SK-N-SH (cell line): Measurements from ENCODE around the gene SMAD2. TPM values are rescaled to one million over a fixed set of nuclear protein-coding genes. Genes with fewer than 3 reads are reported as not detected.

Source experiments
- CTCF ChIA-PET: fragments of 300-600, 350-600 bp; formaldehyde crosslinking; extraction: SDS; loops from one replicate; lab custom pipeline; 2021; lab: Yijun Ruan, JAX
- POLR2A ChIA-PET: fragments of 350-600 bp; sonication (Branson Sonifier 250); formaldehyde crosslinking; extraction: SDS; loops from one replicate; lab custom pipeline; 2020; ENCODE audit warnings: antibody characterized with exemption, inconsistent platforms; lab: Yijun Ruan, JAX
- DNase-seq: peaks from one replicate; pipeline ENCODE4 v3.0.0; 2012
- H2AFZ ChIP-seq: fragments of 200-600 bp; sonication (generic); 2 replicates; pipeline ENCODE4 v1.8.1; 2016; ENCODE audit warnings: antibody characterized with exemption, mild to moderate bottlenecking, low read depth
- H3F3A ChIP-seq: fragments of 200-600 bp; sonication (generic); replicated peaks from 2 replicates; pipeline ENCODE3; 2016; ENCODE audit warnings: antibody characterized with exemption, mild to moderate bottlenecking; ENCODE audit not compliant: insufficient read depth
- H3K27ac ChIP-seq, 2 experiments: fragments of 200-500 bp in 1 of 2; fragments of 200-600 bp in 1 of 2; sonication (Bioruptor generic) in 1 of 2; sonication (generic), shearing (Covaris generic) in 1 of 2; 2 replicates each; pipeline versions ENCODE4 v1.5.1 to v1.6.1; 2014 to 2016; ENCODE audit warnings: low read depth in 2 of 2, inconsistent platforms in 1 of 2, low read length in 1 of 2, mild to moderate bottlenecking in 1 of 2, mixed read lengths in 1 of 2
- H3K27me3 ChIP-seq: fragments of 200-600 bp; sonication (generic), shearing (Covaris generic); 2 replicates; pipeline ENCODE4 v1.6.1; 2016; ENCODE audit warnings: mixed run types; ENCODE audit not compliant: insufficient read depth
- H3K36me3 ChIP-seq, 2 experiments: fragments of 200-500 bp in 1 of 2; fragments of 200-600 bp in 1 of 2; sonication (Bioruptor generic) in 1 of 2; sonication (generic) in 1 of 2; replicated peaks in 1 of 2; 2 replicates each; pipeline versions ENCODE3 to v1.5.1; 2014 to 2016; ENCODE audit warnings: low read length in 1 of 2, mild to moderate bottlenecking in 1 of 2; ENCODE audit not compliant: insufficient read depth in 2 of 2, control insufficient read depth in 1 of 2
- H3K4me1 ChIP-seq, 2 experiments: fragments of 200-500 bp in 1 of 2; fragments of 200-600 bp in 1 of 2; sonication (Bioruptor generic) in 1 of 2; sonication (generic), shearing (Covaris generic) in 1 of 2; 2 replicates each; pipeline versions ENCODE4 v1.5.1 to v1.6.1; 2014 to 2016; ENCODE audit warnings: low read depth in 1 of 2, low read length in 1 of 2, mixed run types in 1 of 2; ENCODE audit not compliant: insufficient read depth in 2 of 2, control insufficient read depth in 1 of 2
- H3K4me2 ChIP-seq: fragments of 200-600 bp; sonication (generic), shearing (Covaris generic); 2 replicates; pipeline ENCODE4 v1.6.1; 2017; ENCODE audit warnings: mixed run types
- H3K4me3 ChIP-seq, 2 experiments: fragments of 200-500 bp in 1 of 2; fragments of 200-600 bp in 1 of 2; sonication (Bioruptor generic) in 1 of 2; sonication (generic), shearing (Covaris generic) in 1 of 2; 2 replicates each; pipeline versions ENCODE4 v1.5.1 to v1.8.1; 2014 to 2016; ENCODE audit warnings: low read depth in 2 of 2, inconsistent platforms in 1 of 2, low read length in 1 of 2, mild to moderate bottlenecking in 1 of 2, mixed read lengths in 1 of 2, moderate library complexity in 1 of 2
- H3K79me2 ChIP-seq: fragments of 200-600 bp; sonication (generic); 2 replicates; pipeline ENCODE4 v1.8.1; 2017; ENCODE audit warnings: mild to moderate bottlenecking; ENCODE audit not compliant: insufficient read depth
- H3K9ac ChIP-seq: fragments of 200-600 bp; sonication (generic); 2 replicates; pipeline ENCODE4 v1.6.1; 2017; ENCODE audit warnings: mixed run types
- H3K9me2 ChIP-seq: fragments of 200-600 bp; sonication (generic); 2 replicates; pipeline ENCODE4 v1.6.1; 2017; ENCODE audit warnings: mixed run types
- H3K9me3 ChIP-seq: fragments of 200-600 bp; sonication (generic); 2 replicates; pipeline ENCODE4 v1.6.1; 2017; ENCODE audit warnings: mixed run types, mild to moderate bottlenecking, moderate library complexity
- H4K20me1 ChIP-seq: fragments of 200-600 bp; sonication (generic); 2 replicates; pipeline ENCODE4 v1.6.1; 2017; ENCODE audit warnings: mild to moderate bottlenecking, mixed run types; ENCODE audit not compliant: insufficient read depth
- CHD2 ChIP-seq: fragments of 150-350 bp; IDR thresholded peaks from 2 replicates; pipeline ENCODE4 v1.6.1; 2018; ENCODE audit warnings: low read length; ENCODE audit not compliant: partially characterized antibody
- CTCF ChIP-seq: fragments of 200-600 bp; sonication (generic); IDR thresholded peaks from 2 replicates; pipeline ENCODE4 v1.6.1; 2017; ENCODE audit warnings: antibody characterized with exemption, mild to moderate bottlenecking, moderate library complexity
- FOXJ3 ChIP-seq: sonication (generic); formaldehyde crosslinking; IDR thresholded peaks from 2 replicates; pipeline ENCODE4 v1.5.1; 2020; ENCODE audit warnings: mild to moderate bottlenecking, missing genetic modification reagents
- FOXM1 ChIP-seq: IDR thresholded peaks from 2 replicates; pipeline ENCODE4 v1.4.0; 2012; ENCODE audit warnings: low read depth, mild to moderate bottlenecking
- GABPA ChIP-seq: IDR thresholded peaks from 2 replicates; pipeline ENCODE4 v1.4.0; 2012; ENCODE audit warnings: low read depth, mild to moderate bottlenecking
- GATA2 ChIP-seq: sonication (generic); formaldehyde crosslinking; IDR thresholded peaks from 2 replicates; pipeline ENCODE4 v1.5.0; 2020; ENCODE audit warnings: mild to moderate bottlenecking, missing genetic modification reagents
- JUND ChIP-seq: IDR thresholded peaks from 2 replicates; pipeline ENCODE4 v1.4.0; 2012
- PBX3 ChIP-seq: IDR thresholded peaks from 2 replicates; pipeline ENCODE4; 2012
- POLR2AphosphoS5 ChIP-seq: IDR thresholded peaks from 2 replicates; pipeline ENCODE4 v1.6.1; 2012; ENCODE audit warnings: low read depth, low read length
- RCOR1 ChIP-seq: fragments of 150-350 bp; IDR thresholded peaks from 2 replicates; pipeline ENCODE4 v1.6.1; 2017; ENCODE audit warnings: antibody characterized with exemption, low read length
- RFX5 ChIP-seq: IDR thresholded peaks from 2 replicates; pipeline ENCODE4 v1.6.1; 2012; ENCODE audit warnings: mild to moderate bottlenecking, improper control_type of control experiment, low read length
- SIN3A ChIP-seq: IDR thresholded peaks from 2 replicates; pipeline ENCODE4 v1.6.1; 2012; ENCODE audit warnings: low read depth, mild to moderate bottlenecking, low read length, moderate library complexity, borderline replicate concordance
- YY1 ChIP-seq: IDR thresholded peaks from 2 replicates; pipeline ENCODE4 v1.4.0; 2012; ENCODE audit warnings: low read depth, mild to moderate bottlenecking
- WGBS: methylation state at CpG from one replicate; pipeline ENCODE4 v1.1.6; 2017; ENCODE audit warnings: low lambda C conversion rate; 5-methylcytosine and 5-hydroxymethylcytosine counted together
- polyA plus RNA-seq, 3 experiments: library from polyadenylated mRNA; depleted of rRNA; stranded (reverse); fragments of >200 nt; gene quantifications; 2 replicates each; pipeline ENCODE4 v1.2.3, GENCODE V29; 2012
- TF ChIP-seq, protein P1 (sequence below): IDR thresholded peaks from 2 replicates; pipeline ENCODE4 v1.4.0; 2012; ENCODE audit warnings: low read depth, borderline replicate concordance
- TF ChIP-seq, protein P2 (sequence below): IDR thresholded peaks from 2 replicates; pipeline ENCODE4 v1.6.1; 2012; ENCODE audit warnings: mild to moderate bottlenecking, low read depth, low read length, moderate library complexity
- TF ChIP-seq, protein P3 (sequence below): fragments of 150-350 bp; IDR thresholded peaks from 2 replicates; pipeline ENCODE4 v1.6.1; 2017; ENCODE audit warnings: antibody characterized with exemption, low read length, low read depth, borderline replicate concordance

SMAD2 gene
- polyA plus RNA-seq, 1 of the 3 experiments (the other 2 are of a cell fraction) = 36.3 TPM

DNA sequence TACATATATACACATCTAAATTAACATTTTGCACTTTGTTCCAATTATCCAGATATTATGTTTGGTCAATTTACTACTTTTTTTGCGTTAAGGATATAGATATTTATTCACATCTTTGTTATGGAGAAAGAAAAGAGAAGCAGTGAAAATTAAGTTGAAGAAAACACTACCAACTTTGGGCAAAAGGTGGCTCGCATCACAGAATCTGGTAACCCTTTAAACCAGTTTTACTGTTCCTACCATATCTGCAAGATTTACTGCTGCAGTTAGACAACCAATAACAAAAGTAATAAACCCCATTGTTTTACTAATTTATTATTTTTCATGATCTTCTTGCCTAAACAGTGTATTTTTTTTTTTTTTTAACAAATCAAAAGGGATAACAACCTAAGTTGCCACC, 53.6 kb downstream of the SMAD2 start (continued):
- no peak for TF ChIP-seq CTCF
- TF ChIP-seq, protein P1, sequence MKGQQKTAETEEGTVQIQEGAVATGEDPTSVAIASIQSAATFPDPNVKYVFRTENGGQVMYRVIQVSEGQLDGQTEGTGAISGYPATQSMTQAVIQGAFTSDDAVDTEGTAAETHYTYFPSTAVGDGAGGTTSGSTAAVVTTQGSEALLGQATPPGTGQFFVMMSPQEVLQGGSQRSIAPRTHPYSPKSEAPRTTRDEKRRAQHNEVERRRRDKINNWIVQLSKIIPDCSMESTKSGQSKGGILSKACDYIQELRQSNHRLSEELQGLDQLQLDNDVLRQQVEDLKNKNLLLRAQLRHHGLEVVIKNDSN = no peak
- TF ChIP-seq, all 33 proteins: peak for 0

- Histone ChIP-seq H3F3A (no peaks in the 10 kb centered on the region), H3K79me2 (peaks cover 59% of the 10 kb centered on the region), H3K36me3 (peaks cover 6 to 14% of the 10 kb centered on the region in 2 experiments), H3K4me1 (peaks cover 0 to 8% of the 10 kb centered on the region in 2 experiments; a peak in 2 of 4 replicates), H3K27ac (no peak overlapping the region; a peak in 1 of 4 replicates), H3K9me3 (no peaks in the 10 kb centered on the region), H4K20me1 (peaks cover 14% of the 10 kb centered on the region), H3K9ac (no peak overlapping the region), H3K4me2 (no peak overlapping the region), H2AFZ (no peak overlapping the region), H3K4me3 (no peak overlapping the region), H3K27me3 (no peaks in the 10 kb centered on the region), H3K9me2 (no peaks in the 10 kb centered on the region)
- no peak for DNase-seq
- POLR2A ChIA-PET = no interaction called here
- TF ChIP-seq, protein P2, sequence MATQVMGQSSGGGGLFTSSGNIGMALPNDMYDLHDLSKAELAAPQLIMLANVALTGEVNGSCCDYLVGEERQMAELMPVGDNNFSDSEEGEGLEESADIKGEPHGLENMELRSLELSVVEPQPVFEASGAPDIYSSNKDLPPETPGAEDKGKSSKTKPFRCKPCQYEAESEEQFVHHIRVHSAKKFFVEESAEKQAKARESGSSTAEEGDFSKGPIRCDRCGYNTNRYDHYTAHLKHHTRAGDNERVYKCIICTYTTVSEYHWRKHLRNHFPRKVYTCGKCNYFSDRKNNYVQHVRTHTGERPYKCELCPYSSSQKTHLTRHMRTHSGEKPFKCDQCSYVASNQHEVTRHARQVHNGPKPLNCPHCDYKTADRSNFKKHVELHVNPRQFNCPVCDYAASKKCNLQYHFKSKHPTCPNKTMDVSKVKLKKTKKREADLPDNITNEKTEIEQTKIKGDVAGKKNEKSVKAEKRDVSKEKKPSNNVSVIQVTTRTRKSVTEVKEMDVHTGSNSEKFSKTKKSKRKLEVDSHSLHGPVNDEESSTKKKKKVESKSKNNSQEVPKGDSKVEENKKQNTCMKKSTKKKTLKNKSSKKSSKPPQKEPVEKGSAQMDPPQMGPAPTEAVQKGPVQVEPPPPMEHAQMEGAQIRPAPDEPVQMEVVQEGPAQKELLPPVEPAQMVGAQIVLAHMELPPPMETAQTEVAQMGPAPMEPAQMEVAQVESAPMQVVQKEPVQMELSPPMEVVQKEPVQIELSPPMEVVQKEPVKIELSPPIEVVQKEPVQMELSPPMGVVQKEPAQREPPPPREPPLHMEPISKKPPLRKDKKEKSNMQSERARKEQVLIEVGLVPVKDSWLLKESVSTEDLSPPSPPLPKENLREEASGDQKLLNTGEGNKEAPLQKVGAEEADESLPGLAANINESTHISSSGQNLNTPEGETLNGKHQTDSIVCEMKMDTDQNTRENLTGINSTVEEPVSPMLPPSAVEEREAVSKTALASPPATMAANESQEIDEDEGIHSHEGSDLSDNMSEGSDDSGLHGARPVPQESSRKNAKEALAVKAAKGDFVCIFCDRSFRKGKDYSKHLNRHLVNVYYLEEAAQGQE = no peak
- TF ChIP-seq GATA2 (CRISPR knock-in tag) (no peak), PBX3 (no peak)
- CTCF ChIA-PET = interaction anchor here (0.8 to 0.9 kb wide), 2 partner anchors 9 to 15 kb away, joined by 3 read pairs; no protein-coding TSS in a partner anchor
Measured at GRCh38 chr18:47873625-47874024, 56.8 kb downstream of the SMAD2 start.

- Histone ChIP-seq H3F3A (no peaks in the 10 kb centered on the region), H3K79me2 (peaks cover 58% of the 10 kb centered on the region), H3K36me3 (peaks cover 16 to 26% of the 10 kb centered on the region in 2 experiments), H3K9me2 (no peaks in the 10 kb centered on the region), H3K4me2 (no peak overlapping the region), H3K9me3 (no peaks in the 10 kb centered on the region), H3K4me3 (no peak overlapping the region), H3K4me1 (peaks cover 0 to 8% of the 10 kb centered on the region in 2 experiments; a peak in 2 of 4 replicates), H3K27ac (no peak overlapping the region), H3K9ac (no peak overlapping the region), H4K20me1 (peaks cover 14% of the 10 kb centered on the region), H2AFZ (no peak overlapping the region), H3K27me3 (no peaks in the 10 kb centered on the region)
- ChIA-PET CTCF (no interaction called here), POLR2A (no interaction called here)
- DNase-seq = no peak
- WGBS = 95% methylated on average over 4 of the region's 6 CpGs
- TF ChIP-seq JUND (no peak), FOXJ3 (CRISPR knock-in tag) (no peak), FOXM1 (no peak), GABPA (no peak), POLR2AphosphoS5 (no peak), SIN3A (no peak), RFX5 (no peak), CHD2 (no peak), YY1 (no peak), RCOR1 (no peak)
- TF ChIP-seq, protein P1 = no peak
- TF ChIP-seq, protein P3, sequence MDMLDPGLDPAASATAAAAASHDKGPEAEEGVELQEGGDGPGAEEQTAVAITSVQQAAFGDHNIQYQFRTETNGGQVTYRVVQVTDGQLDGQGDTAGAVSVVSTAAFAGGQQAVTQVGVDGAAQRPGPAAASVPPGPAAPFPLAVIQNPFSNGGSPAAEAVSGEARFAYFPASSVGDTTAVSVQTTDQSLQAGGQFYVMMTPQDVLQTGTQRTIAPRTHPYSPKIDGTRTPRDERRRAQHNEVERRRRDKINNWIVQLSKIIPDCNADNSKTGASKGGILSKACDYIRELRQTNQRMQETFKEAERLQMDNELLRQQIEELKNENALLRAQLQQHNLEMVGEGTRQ = no peak
Measured at GRCh38 chr18:47872426-47872825, 58.0 kb downstream of the SMAD2 start.
